Brain microvascular endothelial cell (primary cell): Measurements from ENCODE around the gene DOCK3.
"Not testable (repeated sequence)": the region's sequence is repeated elsewhere in the genome, so short reads cannot be mapped to it uniquely, and the experiment has no call there.

Experiments used
- DNase-seq: peaks from one replicate; pipeline ENCODE4 v3.0.0-alpha.2; 2020
- H3K27ac ChIP-seq: fragments of 250-450 bp; sonication (Bioruptor Pico); 2 replicates; pipeline ENCODE4 v1.5.1; 2020; ENCODE audit warnings: mild to moderate bottlenecking, moderate library complexity
- H3K27me3 ChIP-seq: fragments of 250-450 bp; sonication (Bioruptor Pico); replicated peaks from 2 replicates; pipeline ENCODE4 v1.5.1; 2020; ENCODE audit warnings: mild to moderate bottlenecking
- H3K36me3 ChIP-seq: fragments of 250-450 bp; sonication (Bioruptor Pico); replicated peaks from 2 replicates; pipeline ENCODE4 v1.5.1; 2020; ENCODE audit warnings: mild to moderate bottlenecking
- H3K4me3 ChIP-seq: 2 replicates; pipeline ENCODE4 v1.5.1; 2011; ENCODE audit warnings: low read depth, mild to moderate bottlenecking, control low read depth, low read length, moderate library complexity
- in situ Hi-C: cut with HindIII; loops from 2 replicates; pipeline ENCODE4 v1.10.0; 2017; ENCODE audit warnings: low sequenced_read_pairs, low pct_ligation_motif_present
- TF ChIP-seq, protein P1 (sequence below): IDR thresholded peaks from 2 replicates; pipeline ENCODE4 v1.5.1; 2011; ENCODE audit warnings: low read depth, mild to moderate bottlenecking, moderate library complexity, low read length, control low read depth, inconsistent platforms; ENCODE audit errors: missing control alignments

DOCK3 gene

DNA sequence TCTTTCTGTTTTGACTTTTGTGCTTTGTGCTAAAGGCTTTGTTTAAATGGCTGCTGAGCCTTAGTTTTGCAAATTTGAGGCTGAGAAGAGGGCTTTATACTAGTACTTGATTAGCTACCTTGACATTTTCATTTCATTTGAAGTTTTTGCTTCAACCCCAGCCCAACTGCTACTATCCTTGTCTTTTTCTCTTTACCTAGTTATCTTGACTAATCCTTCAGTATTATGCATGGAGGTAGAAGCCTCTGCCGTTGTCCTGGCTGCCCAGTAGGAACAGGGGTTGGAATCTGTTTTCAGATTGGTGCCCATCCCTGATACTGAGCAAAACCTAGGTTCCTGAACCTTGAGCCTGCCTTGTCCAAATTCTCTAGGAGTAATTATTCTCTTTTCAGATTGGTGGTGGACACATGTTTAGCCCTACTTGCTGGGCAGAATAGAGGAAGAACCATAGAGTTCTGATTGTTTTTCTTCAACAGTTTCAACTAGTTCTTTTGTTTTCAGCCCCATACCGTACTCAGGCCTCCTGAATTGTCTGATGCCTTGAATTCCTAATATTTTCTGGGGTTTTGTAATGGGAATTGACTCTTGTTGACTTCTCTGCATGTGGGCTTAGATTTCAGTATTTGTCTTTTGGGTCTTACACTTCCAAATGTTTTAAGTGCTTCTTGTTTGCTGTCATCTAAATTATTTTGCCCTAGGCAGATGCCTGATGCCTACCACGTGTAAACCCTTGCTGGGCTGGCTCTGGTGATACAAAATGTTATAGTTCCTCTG is 143.2 kb downstream of the DOCK3 start:
- DNase-seq = no peak
- Histone ChIP-seq H3K27ac (no peak overlapping the region), H3K27me3 (no peaks in the 10 kb centered on the region), H3K4me3 (no peak overlapping the region), H3K36me3 (no peaks in the 10 kb centered on the region)
- TF ChIP-seq, protein P1, sequence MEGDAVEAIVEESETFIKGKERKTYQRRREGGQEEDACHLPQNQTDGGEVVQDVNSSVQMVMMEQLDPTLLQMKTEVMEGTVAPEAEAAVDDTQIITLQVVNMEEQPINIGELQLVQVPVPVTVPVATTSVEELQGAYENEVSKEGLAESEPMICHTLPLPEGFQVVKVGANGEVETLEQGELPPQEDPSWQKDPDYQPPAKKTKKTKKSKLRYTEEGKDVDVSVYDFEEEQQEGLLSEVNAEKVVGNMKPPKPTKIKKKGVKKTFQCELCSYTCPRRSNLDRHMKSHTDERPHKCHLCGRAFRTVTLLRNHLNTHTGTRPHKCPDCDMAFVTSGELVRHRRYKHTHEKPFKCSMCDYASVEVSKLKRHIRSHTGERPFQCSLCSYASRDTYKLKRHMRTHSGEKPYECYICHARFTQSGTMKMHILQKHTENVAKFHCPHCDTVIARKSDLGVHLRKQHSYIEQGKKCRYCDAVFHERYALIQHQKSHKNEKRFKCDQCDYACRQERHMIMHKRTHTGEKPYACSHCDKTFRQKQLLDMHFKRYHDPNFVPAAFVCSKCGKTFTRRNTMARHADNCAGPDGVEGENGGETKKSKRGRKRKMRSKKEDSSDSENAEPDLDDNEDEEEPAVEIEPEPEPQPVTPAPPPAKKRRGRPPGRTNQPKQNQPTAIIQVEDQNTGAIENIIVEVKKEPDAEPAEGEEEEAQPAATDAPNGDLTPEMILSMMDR = no peak
- in situ Hi-C loops = no loop called here

DNA sequence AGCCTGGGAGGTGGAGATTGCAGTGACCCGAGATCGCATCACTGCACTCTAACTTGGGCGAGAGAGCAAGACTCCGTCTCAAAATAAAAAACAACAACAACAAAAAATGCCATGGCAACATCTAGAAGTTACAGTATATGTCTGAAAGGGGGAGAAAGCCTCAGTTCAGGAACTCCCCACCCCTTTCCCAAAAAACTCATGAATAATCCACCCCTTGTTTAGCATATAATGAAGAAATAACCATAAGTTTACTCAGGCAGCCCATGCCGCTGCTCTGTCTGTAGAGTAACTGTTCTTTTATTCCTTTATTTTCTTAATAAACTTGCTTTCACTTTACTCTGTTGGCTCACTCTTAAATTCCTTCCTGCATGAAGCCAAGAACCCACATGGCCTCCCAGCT is 145.2 kb downstream of the DOCK3 start:
- no peak for DNase-seq
- Histone ChIP-seq H3K27ac (no peak overlapping the region), H3K36me3 (no peaks in the 10 kb centered on the region), H3K4me3 (no peak overlapping the region), H3K27me3 (no peaks in the 10 kb centered on the region)
- in situ Hi-C loops = no loop called here
- TF ChIP-seq, protein P1 = no peak

DNA sequence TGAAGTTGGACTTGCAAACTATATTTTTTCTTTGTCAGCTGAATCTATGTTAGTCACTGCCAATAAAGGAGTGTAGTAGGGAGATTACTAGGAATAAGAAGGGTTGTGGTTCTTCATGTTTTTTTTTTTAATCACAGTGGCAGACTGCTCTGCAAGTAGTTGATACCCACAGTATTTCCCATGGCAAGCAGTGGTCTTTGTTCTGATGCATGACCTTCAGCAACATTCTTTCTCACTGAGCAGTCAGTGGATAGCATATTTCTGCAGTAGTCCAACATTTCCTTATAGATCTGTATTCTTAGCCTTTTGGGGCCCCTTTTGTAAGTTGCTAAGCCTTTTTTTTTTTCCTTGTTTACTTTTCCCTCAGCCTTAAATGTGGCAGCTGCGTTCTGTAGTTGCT is 151.1 kb downstream of the DOCK3 start:
- H3K27me3 ChIP-seq = no peaks in the 10 kb centered on the region
- no peak overlapping the region for H3K27ac ChIP-seq
- TF ChIP-seq, protein P1 = no peak
- DNase-seq = no peak
- in situ Hi-C loops = no loop called here
- no peak overlapping the region for H3K4me3 ChIP-seq
- H3K36me3 ChIP-seq = no peaks in the 10 kb centered on the region

DNA sequence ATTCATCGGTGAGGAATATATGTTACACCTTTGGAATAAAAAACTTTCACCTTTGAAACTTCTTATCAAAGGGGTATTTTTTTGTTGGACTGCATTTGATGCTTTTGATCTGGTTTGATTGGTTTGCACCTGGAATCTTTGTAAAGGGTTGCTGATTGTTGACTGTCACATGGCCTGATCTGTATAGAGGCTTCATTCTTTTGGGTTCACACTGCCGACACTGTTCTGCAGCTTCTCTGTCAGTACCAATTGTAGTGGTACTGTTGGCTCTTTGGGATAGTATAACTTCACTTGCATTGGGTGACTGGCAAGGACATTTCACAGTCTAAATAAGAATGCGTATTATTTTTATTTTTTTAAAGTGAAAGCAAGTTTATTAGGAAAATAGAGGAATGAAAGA is 155.7 kb downstream of the DOCK3 start:
- no peak for DNase-seq
- Histone ChIP-seq H3K27me3 (no peaks in the 10 kb centered on the region), H3K27ac (no peak overlapping the region), H3K4me3 (no peak overlapping the region), H3K36me3 (no peaks in the 10 kb centered on the region)
- TF ChIP-seq, protein P1 = no peak
- in situ Hi-C loops = no loop called here

DNA sequence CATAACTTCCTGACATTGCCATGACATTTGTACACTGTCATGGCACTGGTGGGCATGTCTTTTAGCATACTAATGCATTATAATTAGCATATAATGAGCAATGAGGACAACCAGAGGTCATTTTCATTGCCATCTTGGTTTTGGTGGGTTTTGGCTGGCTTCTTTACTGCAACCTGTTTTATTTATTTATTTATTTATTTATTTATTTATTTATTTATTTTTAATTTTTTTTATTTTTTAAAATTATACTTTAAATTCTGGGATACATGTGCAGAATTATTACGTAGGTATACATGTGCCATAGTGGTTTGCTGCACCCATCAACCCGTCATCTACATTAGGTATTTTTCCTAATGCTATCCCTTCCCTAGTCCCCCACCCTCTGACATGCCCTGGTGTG is 156.3 kb downstream of the DOCK3 start:
- H3K27me3 ChIP-seq, H3K27ac ChIP-seq, in situ Hi-C loops, H3K4me3 ChIP-seq, H3K36me3 ChIP-seq, DNase-seq: not testable (repeated sequence)

DNA sequence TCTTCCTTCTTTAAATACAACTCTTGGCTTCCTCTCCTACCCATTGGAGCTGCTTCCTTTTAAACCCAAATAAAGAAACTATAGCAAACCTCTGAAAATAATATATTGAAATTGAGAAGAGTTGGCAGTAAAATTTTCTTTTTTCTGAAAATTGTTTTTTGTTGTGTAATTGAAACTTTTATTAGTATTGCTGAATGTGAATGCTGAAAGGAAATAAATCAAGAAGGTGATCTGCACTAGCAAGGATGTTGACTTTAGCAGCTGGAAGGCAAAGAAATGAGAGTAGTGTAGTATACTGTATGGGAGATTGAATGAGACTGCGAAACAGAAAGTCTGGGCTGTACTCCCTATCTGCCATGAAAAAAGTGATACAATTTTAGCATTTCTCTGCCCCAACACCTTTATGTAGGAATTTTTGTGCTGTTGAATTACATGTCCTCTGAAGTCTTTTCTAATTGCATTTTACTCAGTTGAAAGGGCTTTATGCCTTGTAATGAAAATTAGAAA is 166.3 kb downstream of the DOCK3 start:
- TF ChIP-seq, protein P1 = no peak
- H3K36me3 ChIP-seq = no peaks in the 10 kb centered on the region
- H3K27ac ChIP-seq = no peak overlapping the region
- H3K27me3 ChIP-seq = no peaks in the 10 kb centered on the region
- H3K4me3 ChIP-seq = no peak overlapping the region
- in situ Hi-C loops = no loop called here
- DNase-seq = no peak
